ENCODE measurements around the gene ATP8B4.

Gene ATP8B4

DNA sequence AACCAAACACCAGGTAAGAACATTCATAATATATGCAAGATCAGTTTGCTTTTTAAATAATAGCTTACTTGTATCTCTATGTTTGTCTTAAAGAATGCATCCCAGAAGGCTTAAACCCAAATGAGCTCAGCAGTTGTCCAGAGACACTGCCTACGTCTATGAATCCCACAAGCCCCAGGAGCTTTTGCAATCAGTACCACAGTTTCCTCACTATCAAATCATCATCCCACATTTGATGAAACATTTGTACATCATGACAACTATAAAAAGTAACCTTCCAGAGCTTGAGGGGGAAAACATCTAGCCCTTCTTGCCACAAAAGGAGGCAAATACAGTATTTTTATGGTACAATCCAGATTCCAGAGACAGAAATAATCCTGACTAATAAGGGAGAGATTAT is 63.7 kb downstream of the ATP8B4 start:
- Histone ChIP-seq H3K9ac (ENCODE audit: low read length) (no peak overlapping the region), H3K4me3 (ENCODE audit: insufficient read depth, low read length, poor library complexity, severe bottlenecking) (no peak overlapping the region), H3K36me3 (ENCODE audit: low read length) (no peaks in the 10 kb centered on the region), H3K79me2 (ENCODE audit: insufficient read depth, low read length) (no peaks in the 10 kb centered on the region), H2AFZ (ENCODE audit: low read depth, low read length, severe bottlenecking) (no peak overlapping the region), H3K27ac (ENCODE audit: low read depth, low read length) (no peak overlapping the region), H4K20me1 (ENCODE audit: low read depth, low read length) (no peaks in the 10 kb centered on the region), H3K9me3 (ENCODE audit: insufficient read depth, low read length) (no peaks in the 10 kb centered on the region), H3K4me2 (ENCODE audit: low read depth, low read length, poor library complexity, severe bottlenecking) (no peak overlapping the region), H3K9me2 (replicated peaks; ENCODE audit: insufficient read depth, low read length) (no peaks in the 10 kb centered on the region), H3F3A (ENCODE audit: insufficient read depth) (no peaks in the 10 kb centered on the region), H3K27me3 (ENCODE audit: low read length) (no peaks in the 10 kb centered on the region)
- no peak for TF ChIP-seq EZH2phosphoT487 (conservative IDR thresholded peaks at IDR 0.05; ENCODE audit: low read length)
- TF ChIP-seq, protein P1, sequence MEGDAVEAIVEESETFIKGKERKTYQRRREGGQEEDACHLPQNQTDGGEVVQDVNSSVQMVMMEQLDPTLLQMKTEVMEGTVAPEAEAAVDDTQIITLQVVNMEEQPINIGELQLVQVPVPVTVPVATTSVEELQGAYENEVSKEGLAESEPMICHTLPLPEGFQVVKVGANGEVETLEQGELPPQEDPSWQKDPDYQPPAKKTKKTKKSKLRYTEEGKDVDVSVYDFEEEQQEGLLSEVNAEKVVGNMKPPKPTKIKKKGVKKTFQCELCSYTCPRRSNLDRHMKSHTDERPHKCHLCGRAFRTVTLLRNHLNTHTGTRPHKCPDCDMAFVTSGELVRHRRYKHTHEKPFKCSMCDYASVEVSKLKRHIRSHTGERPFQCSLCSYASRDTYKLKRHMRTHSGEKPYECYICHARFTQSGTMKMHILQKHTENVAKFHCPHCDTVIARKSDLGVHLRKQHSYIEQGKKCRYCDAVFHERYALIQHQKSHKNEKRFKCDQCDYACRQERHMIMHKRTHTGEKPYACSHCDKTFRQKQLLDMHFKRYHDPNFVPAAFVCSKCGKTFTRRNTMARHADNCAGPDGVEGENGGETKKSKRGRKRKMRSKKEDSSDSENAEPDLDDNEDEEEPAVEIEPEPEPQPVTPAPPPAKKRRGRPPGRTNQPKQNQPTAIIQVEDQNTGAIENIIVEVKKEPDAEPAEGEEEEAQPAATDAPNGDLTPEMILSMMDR (IDR thresholded peaks at IDR 0.05; ENCODE audit: insufficient read depth, low read length, poor library complexity, severe bottlenecking): no peak

DNA sequence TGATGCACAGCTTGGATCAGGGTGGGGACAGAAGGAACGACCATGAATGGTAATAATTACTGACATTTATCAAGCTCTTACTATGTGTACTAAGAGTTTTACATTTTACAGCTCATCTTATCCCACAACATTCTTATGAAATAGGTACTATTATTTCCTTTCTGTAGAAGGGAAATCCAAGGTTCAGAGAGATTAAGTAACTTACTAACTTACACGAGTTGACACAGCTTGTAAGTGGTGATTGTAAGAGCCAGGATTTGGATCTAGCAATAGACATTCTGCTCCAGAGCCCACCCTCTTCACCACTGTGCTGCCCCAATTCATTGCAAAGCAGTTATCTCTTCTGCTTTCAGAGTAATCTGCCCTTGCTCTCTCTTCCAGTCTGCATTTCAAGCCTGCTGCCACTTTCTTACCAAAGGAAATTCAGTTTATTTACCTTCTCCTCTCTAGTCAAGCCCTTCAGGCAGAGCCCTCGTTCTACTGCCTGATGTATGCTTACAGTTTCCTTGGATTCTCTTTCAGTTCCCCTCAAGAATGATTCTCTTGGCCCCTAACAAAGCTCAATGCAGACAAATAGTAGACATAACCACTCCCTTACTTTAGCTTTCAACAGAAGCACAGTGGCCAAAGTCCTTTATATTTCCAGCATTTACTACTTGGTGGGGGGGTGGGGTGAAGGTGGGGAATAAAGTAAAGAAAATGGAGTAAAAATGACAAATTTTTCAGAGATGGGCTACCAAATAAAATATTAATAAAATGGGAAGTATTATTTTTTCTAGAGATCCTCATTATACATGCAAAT is 65.8 kb downstream of the ATP8B4 start:
- TF ChIP-seq, protein P1 (IDR thresholded peaks at IDR 0.05; ENCODE audit: insufficient read depth, low read length, poor library complexity, severe bottlenecking): no peak
- no peak for TF ChIP-seq EZH2phosphoT487 (conservative IDR thresholded peaks at IDR 0.05; ENCODE audit: low read length)
- no peak overlapping the region for H3K4me2 ChIP-seq (ENCODE audit: low read depth, low read length, poor library complexity, severe bottlenecking)
- H3K9me3 ChIP-seq (ENCODE audit: insufficient read depth, low read length): no peaks in the 10 kb centered on the region
- no peaks in the 10 kb centered on the region for H3K79me2 ChIP-seq (ENCODE audit: insufficient read depth, low read length)
- H3F3A ChIP-seq (ENCODE audit: insufficient read depth): no peaks in the 10 kb centered on the region
- H3K9me2 ChIP-seq (replicated peaks; ENCODE audit: insufficient read depth, low read length): no peaks in the 10 kb centered on the region
- H2AFZ ChIP-seq (ENCODE audit: low read depth, low read length, severe bottlenecking): no peak overlapping the region
- H3K36me3 ChIP-seq (ENCODE audit: low read length): no peaks in the 10 kb centered on the region
- no peak overlapping the region for H3K4me3 ChIP-seq (ENCODE audit: insufficient read depth, low read length, poor library complexity, severe bottlenecking)
- H4K20me1 ChIP-seq (ENCODE audit: low read depth, low read length): no peaks in the 10 kb centered on the region
- no peaks in the 10 kb centered on the region for H3K27me3 ChIP-seq (ENCODE audit: low read length)
- H3K9ac ChIP-seq (ENCODE audit: low read length): no peak overlapping the region
- H3K27ac ChIP-seq (ENCODE audit: low read depth, low read length): no peak overlapping the region

DNA sequence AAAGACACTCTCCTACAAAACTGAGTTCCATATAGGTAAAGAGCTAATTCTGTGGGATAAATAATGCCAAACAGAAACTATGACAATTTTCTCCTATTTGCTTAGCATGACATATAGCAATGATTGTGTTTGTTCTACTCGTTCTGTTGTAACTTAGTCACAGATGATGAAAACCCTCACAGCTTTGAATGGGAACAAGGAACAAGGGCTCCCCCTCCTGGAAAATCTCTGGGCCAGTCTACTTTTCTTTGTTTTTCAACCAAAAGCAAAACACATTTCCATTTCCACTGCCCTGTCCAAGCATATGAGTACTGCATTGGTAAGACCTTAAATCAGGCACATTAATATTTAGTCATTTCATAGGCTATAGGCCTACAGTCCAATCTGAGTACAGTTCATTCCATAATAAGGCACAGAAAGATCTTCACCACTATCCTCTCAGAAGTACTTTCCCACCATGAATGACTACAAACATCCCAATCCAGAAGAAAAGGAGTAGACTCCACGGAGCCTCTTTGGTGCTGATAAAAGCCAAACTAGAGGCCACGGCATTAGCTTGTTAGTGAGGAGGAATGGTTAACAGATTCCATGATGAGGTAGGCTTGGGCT is 67.1 kb downstream of the ATP8B4 start:
- H3K9me3 ChIP-seq (ENCODE audit: insufficient read depth, low read length): no peaks in the 10 kb centered on the region
- H3K36me3 ChIP-seq (ENCODE audit: low read length): no peaks in the 10 kb centered on the region
- TF ChIP-seq, protein P1 (IDR thresholded peaks at IDR 0.05; ENCODE audit: insufficient read depth, low read length, poor library complexity, severe bottlenecking): peak; percentile 20
- TF ChIP-seq EZH2phosphoT487 (conservative IDR thresholded peaks at IDR 0.05; ENCODE audit: low read length): no peak
- H3F3A ChIP-seq (ENCODE audit: insufficient read depth): no peaks in the 10 kb centered on the region
- H3K79me2 ChIP-seq (ENCODE audit: insufficient read depth, low read length): no peaks in the 10 kb centered on the region
- no peaks in the 10 kb centered on the region for H3K27me3 ChIP-seq (ENCODE audit: low read length)
- H3K4me3 ChIP-seq (ENCODE audit: insufficient read depth, low read length, poor library complexity, severe bottlenecking): no peak overlapping the region
- H3K27ac ChIP-seq (ENCODE audit: low read depth, low read length): no peak overlapping the region
- H3K9ac ChIP-seq (ENCODE audit: low read length): no peak overlapping the region
- no peak overlapping the region for H3K4me2 ChIP-seq (ENCODE audit: low read depth, low read length, poor library complexity, severe bottlenecking)
- no peaks in the 10 kb centered on the region for H4K20me1 ChIP-seq (ENCODE audit: low read depth, low read length)
- H3K9me2 ChIP-seq (replicated peaks; ENCODE audit: insufficient read depth, low read length): no peaks in the 10 kb centered on the region
- no peak overlapping the region for H2AFZ ChIP-seq (ENCODE audit: low read depth, low read length, severe bottlenecking)

Measured in SU-DHL-6 (cell line).